Adipose tissue (tissue), 3 donors: ENCODE measurements around the gene NUDT3. TPM values are rescaled to one million over a fixed set of nuclear protein-coding genes. Genes with fewer than 3 reads are reported as not detected.

Experiments used
- H3K27ac ChIP-seq: one replicate; pipeline ENCODE4 v1.5.1; 2013; ENCODE audit warnings: low read depth, low read length
- WGBS, 3 donors: extraction: QIAGEN DNeasy Blood & Tissue Kit; methylation state at CpG; one replicate each; pipeline ENCODE4 v1.1.7; 2013; 5-methylcytosine and 5-hydroxymethylcytosine counted together
- polyA plus RNA-seq, 3 donors: library from polyadenylated mRNA; stranded (reverse); fragments of 200-250 nt; gene quantifications; one replicate each; pipeline ENCODE4 v1.2.3, GENCODE V29; 2013
- donor health status: healthy with polysubstance abuse.
- donor health status: Bipolar disorder and iron deficiency.
- donor health status: healthy.

Gene NUDT3
- polyA plus RNA-seq, 3 donors = 5.8 to 20.7 (median 9.0) TPM

DNA sequence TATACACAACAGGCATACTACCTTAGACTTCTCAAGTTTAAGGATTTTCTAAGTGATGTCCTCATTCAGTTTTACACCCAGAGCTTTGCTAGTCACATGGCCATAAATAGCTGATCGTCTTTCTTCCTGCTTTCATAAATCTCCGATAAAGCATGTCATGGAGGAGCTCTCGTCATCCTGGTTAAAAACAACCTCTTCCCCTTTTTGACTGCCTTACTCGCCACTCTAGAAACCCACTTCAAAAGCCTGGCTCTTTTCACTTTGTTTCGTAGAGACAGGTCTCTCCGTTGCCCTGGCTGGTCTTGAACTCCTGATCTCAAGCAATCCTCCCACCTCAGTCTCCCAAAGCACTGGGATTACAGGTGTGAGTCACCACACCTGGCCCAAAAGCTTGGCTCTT lies 76.7 kb downstream of the NUDT3 start:
- 49 to 88% (median 55%) methylated on average over 6 of the region's 6 CpGs for WGBS, 3 donors

DNA sequence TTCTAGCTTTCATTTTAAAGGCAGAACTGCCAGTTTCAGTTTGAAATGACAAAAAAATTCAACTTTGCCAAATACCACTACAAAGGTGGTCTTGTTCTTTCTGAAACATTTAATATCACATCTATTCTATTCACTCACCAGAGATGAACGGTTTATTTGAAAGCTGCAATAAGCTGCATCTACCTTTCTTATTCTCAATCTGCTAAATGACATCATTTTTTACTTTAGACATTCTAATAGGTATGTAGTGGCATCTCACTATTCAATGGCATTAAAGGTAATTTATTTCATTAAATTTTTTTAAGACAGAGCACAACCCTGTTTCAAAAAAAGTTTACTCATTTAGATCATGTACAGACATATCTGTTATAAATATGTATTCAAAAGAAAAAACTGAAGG lies 77.2 kb downstream of the NUDT3 start:
- 92 to 97% (median 93%) methylated on average over 1 of the region's 1 CpG for WGBS, 3 donors

More for the DNA sequence above, 76.7 kb downstream of the NUDT3 start:
- no peak overlapping the region for H3K27ac ChIP-seq

DNA sequence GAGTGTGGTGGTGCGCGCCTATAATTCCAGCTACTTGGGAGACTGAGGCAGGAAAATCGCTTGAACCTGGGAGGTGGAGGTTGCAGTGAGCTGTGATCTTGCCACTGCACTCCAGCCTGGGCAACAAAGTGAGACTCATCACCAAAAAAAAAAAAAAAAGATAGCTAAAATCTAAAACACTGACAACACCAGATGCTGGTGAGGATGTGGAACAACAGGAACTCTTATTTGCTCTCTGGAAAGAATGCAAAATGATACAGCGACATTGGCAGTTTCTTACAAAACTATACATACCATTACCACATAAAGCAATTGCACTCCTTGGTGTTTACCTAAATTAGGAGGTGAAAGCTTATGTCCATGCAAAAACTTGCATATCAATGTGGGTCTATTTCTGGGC lies 80.2 kb downstream of the NUDT3 start:
- 90 to 95% (median 94%) methylated on average over 4 of the region's 4 CpGs for WGBS, 3 donors
- H3K27ac ChIP-seq = no peak overlapping the region

More for the DNA sequence above, 77.2 kb downstream of the NUDT3 start:
- no peak overlapping the region for H3K27ac ChIP-seq

DNA sequence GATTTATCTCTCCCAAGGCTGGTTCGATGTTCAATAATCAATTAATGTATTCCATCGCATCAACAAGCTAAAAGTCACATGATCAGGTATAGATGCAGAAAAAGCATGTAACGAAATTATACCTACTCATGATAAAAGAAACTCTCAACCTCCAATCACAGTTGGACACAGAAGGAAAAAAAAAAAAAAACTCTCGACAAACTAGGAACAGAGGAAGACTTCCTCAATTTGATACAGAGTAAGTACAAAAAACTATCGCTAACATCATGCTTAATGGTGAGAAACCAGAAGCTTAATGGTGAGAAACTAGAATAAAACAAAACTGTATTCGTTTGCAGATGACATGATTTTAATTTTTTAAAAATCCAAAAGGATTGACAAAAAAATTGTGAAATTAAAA lies 81.7 kb downstream of the NUDT3 start:
- WGBS, 3 donors = 82 to 96% (median 84%) methylated on average over 6 of the region's 6 CpGs
- H3K27ac ChIP-seq = no peak overlapping the region

DNA sequence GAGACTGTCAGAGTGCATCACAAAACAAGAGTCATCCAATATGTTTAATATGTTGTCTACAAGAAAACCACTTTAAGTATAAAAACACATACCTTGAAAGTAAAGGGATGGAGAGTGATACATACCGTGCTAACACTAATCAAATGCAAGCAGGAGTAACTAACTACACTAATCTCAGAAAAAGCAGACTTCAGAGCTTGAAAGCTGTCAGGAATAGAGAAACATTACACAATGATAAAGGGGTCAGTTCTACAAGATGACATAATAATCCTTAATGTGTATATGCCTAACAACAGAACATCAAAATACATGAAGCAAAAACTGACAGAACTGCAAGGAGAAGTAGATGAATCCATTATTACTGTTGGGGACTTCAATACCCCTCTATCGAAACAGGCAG lies 84.0 kb downstream of the NUDT3 start:
- no peak overlapping the region for H3K27ac ChIP-seq
- 81 to 96% (median 95%) methylated on average over 2 of the region's 2 CpGs for WGBS, 3 donors

DNA sequence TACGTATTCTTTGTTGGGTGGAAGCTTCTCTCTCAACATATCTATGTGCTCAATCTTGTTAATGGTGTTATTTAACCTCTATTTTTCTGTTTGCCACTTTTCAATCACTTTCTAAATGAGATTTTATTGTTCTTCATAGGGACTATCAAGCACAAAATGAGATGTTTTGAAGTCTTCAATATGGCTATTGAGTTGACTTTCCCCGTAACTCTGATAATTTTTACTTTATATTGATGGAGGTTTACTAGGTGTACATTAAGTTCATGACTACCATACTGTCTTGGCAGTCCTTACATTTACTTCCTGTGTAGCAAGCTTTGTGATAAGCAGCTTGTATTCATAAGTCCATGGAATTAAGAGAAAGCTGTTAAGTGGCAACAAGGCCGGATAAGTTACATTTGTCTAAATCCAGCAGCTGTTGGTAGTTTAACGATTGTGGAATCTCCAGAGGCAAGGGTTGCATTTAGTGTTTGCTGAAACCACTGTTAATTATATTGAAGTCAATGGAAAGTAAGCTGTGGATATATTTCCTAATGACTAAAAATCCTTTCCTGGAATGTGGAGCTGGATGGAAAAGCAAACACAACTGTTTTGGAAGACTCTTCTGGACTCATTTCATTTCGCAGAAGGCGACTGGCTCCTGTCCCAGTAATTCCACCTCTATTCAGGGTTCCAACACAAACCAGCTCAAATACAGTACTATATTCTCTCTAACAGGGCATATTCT lies 86.3 kb downstream of the NUDT3 start:
- WGBS, 3 donors = 32 to 64% (median 55%) methylated on average over 6 of the region's 6 CpGs

DNA sequence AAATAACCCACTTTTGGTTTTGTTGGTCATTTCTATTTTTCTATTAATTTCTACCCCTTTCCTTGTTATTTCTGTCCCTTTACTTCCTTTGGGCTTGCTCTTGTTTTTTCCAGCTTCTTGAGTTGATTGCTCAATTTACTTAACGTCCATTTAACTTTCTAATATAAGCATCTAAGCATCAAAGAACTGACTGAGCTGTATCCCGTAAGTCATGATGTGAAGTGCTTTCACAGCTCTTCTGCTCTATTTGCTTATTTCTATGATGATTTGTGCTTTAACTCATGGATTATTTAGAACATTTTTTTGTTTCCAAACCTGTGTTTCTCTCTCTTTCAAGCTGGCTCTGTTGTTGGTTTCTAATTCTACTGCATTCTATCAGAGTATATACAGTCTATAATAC lies 87.0 kb downstream of the NUDT3 start:
- WGBS, 3 donors = 47 to 90% (median 58%) methylated on average over 2 of the region's 2 CpGs
- H3K27ac ChIP-seq = no peak overlapping the region

More for the DNA sequence above, 86.3 kb downstream of the NUDT3 start:
- no peak overlapping the region for H3K27ac ChIP-seq

DNA sequence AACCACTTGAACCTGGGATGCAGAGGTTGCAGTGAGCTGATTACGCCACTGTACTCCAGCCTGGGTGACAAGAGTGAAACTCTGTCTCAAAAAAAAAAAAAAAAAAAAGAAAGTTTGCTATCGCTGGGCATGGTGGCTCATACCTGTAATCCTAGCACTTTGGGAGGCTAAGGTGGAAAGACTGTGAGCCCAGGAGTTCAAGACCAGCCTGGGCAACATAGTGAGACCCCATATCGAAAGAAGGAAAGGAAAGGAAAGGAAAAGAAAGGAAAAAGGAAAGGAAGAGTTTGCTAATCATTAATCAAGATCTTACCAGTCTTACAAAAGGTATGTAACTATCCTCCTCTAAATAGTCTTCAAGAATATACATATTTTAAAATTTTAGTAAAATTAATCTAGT lies 88.3 kb downstream of the NUDT3 start:
- no peak overlapping the region for H3K27ac ChIP-seq
- WGBS, 3 donors = 92 to 100% (median 95%) methylated on average over 3 of the region's 3 CpGs

DNA sequence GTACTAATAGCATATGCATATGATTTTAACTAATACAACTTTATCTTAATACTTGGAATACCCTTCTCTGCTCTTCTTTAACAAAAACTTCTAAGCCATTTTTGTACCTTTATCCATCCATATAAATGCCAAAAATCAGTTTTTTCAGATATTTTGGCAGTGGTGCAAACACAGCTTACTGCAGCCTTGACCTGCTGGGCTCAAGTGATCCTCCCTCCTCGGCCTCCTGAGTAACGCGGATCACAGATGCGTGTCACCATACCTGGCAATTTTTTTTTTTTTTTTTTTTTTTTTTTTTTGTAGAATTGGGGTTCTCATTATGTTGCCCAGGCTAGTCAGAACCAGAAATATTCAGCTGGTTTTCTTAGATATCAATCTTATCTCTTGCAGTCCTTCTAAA lies 89.5 kb downstream of the NUDT3 start:
- H3K27ac ChIP-seq = no peak overlapping the region
- 98 to 100% (median 99%) methylated on average over 4 of the region's 4 CpGs for WGBS, 3 donors

DNA sequence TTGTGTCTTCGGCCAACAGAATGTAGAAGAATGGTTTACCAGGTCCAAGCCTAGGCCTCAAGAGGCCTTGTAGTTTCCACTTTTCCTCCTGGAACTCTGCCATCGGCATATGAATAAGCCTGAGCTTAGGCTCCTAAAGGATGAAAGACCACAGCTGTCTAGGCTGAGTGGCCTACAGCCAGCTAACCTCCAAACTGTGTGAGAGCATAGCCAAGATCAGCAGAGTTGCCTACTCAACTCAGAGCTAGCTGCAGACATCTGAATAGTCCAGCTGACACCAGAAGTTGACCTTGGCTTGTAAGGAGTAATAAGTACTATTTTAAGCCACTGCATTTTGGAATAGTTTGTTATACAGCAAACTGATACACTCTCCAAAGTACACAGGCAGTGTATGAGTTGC lies 91.1 kb downstream of the NUDT3 start:
- H3K27ac ChIP-seq = no peak overlapping the region
- 40 to 65% (median 59%) methylated on average over 2 of the region's 2 CpGs for WGBS, 3 donors

DNA sequence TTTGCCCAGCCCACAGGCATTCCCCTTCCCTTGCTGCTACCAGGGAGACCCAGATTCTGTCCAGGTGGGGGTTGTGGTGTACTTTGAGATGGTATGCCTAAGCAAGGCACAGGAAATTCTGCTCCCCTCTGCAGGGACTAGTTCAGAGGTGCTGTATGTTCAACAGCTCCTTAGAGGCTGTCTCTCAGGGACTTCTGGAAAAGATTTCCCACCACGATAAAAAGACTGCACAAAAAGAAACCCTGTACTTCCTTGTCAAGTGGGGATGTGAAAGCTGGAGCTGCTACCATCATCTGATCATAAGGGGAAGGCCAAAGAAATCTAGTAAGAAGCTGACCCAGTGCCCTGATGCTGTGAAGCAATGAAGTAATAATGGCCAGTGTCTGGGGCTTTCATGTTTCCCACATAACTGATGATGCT lies 92.1 kb downstream of the NUDT3 start:
- 43 to 61% (median 56%) methylated on average over 1 of the region's 1 CpG for WGBS, 3 donors
- no peak overlapping the region for H3K27ac ChIP-seq

DNA sequence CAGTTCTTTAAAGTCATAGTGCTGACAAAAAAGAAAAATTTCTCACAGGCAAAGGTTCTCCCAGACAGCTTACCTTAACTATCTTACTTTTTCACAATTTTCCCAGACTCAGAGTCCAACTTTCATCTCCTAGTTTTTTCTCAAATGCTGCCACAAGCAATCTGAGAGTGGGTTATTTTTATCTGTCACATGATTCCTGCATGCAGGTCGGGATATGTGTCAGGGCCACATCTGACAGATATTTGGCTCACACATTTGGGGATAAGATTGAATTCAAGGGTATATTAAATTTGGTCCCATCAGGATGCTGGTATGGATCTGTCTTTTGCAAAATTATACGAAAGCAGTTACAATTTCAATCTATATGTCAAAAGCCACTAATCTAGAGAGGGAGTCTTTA lies 93.5 kb downstream of the NUDT3 start:
- no peak overlapping the region for H3K27ac ChIP-seq
- WGBS, 3 donors = 48 to 76% (median 70%) methylated on average over 2 of the region's 2 CpGs

DNA sequence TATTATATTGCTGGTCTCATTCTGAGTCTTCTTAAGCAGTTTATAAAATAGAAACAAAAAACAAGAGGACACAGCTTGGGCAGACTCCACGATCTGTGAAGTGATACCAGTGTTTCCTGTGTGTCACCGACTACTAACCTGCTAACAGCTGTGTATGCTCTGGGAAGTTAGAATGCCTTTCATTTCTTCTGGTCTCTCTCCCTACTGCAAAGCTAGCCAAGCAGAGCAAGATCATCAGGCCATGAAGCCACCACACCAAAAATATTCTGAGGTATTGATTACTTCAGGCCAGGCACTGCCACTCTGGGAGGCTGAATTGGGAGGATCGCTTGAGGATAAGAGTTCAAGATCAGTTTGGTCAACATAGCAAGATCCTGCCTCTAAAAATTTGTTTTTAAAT lies 96.7 kb downstream of the NUDT3 start:
- WGBS, 3 donors = 62 to 82% (median 64%) methylated on average over 3 of the region's 3 CpGs
- H3K27ac ChIP-seq = no peak overlapping the region

DNA sequence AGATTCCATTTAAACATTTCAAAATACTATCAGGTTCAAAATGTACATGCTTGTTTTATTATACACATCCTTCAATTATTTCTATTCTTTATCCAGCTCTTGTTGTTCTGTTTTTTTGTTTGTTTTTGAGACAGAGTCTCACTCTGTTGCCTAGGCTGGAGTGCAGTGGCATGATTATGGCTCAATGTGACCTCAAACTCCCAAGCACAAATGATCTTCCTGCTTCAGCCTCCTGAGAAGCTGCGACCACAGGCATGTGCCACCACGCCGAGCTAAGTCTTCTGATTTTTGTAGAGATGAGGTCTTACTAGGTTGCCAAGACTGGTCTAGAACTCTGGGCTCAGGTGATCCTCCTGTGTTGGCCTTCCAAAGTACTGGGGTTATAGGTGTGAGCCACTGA lies 99.5 kb downstream of the NUDT3 start:
- H3K27ac ChIP-seq = no peak overlapping the region
- 95 to 100% (median 97%) methylated on average over 3 of the region's 3 CpGs for WGBS, 3 donors

DNA sequence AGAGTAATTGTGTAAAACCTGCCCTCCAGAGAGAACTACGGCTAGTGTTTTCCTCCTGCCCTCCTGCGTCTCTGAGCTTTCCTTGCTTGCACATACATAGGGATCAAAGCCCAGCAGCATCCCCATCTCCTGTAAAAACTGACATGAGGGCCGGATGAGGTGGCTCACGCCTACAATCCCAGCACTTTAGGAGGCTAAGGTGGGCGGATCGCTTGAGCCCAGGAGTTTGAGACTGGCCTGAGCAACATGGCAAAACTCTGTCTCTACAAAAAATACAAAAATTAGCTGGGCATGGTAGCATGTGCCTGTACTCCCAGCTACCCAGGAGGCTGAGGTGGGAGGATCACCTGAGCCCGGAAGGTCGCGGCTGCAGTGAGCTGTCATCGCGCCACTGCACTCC lies 103.3 kb downstream of the NUDT3 start:
- WGBS, 3 donors = 90 to 95% (median 95%) methylated on average over 11 of the region's 11 CpGs
- no peak overlapping the region for H3K27ac ChIP-seq

DNA sequence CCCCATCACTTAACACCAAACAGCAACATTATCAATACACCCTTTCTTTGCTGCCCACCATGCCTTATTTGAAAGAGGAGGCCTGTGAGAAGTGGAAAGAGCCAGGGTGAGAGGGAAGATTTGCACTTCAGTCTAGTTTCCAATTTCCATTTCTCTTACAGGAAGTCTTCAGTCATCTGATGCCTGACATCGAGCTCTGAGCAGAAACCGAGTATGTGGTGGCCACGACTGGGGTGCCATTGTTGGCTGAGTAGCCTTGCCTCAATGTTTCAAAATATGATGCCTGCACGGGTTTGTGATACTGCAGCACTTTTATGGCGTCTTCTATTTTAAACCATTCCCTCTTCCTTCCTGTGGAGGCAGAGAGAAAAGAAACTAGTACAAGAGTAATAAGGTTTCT lies 103.9 kb downstream of the NUDT3 start:
- no peak overlapping the region for H3K27ac ChIP-seq
- 23 to 71% (median 30%) methylated on average over 5 of the region's 5 CpGs for WGBS, 3 donors

DNA sequence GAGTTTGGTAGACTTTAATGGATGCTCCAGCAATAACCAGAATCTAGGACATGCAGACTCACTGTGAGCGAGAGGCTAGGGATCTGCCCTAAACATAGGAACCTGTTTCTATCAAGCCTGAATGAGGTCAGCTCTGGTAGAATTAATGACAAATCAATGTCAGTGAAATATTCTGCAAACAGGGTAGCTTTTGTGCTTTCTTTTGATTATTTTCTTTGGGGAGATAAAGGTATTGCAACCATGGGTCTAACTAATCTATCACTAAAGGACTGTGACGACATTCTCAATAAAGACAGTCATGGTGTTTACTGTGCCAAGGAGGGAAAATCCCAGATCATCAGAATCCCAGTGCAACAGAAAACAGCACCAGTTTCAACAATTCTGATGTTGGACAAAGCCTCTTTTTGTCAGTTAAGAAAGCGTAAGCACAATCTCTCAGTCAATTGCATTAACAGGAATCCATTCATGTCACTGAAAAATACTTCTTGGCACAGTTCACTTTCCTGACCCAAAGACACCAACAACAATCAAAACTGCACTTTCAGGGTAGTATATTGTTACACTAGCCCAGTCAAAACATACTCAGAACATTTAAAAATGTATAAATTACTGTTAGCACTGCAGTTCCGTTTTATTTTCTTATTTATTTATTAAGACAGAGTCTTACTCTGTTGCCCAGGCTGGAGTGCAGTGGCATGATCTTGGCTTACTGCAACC lies 106.9 kb downstream of the NUDT3 start:
- no peak overlapping the region for H3K27ac ChIP-seq
- WGBS, 3 donors = 65 to 74% (median 68%) methylated on average over 4 of the region's 4 CpGs

DNA sequence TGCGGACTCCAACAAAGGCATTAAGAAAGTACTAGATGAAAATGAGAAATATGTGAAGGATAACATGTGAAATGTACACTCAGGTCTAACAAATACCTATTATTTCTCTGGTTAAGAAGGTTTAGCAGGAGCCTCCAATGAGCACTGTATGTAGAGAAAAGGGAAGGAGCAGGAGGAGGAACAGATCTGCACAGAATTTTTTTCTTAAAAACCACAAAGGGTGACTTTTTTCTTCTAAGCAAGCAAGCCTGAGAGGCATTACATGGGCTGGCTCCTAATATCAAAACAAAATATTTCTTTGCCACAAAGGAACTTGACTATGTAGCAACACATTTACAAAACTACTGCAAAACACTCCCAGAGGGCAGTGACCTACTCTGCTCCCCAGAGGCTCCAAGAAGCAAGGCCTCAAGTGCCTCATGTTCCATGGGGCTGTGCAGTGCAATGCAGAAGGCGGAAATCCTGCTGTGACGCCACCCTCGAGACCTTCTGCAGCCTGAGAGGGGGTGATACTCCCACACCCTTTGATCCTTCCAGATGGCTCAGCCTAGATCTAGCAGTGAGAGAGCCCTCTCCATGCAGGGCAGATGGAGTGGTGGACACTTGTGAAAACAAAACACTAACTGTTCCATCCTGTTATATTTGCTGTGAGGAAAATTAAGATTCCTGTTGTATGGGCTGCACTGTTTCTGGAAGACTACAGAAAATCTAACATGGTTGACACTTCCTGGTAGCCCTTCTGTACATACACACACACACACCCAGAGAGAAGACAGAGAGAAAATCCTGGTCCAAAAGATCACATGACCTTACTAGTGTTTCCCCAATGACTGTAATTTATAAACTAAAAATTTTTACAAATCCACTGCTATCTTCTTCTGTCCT lies 107.7 kb downstream of the NUDT3 start:
- WGBS, 3 donors = 39 to 75% (median 40%) methylated on average over 4 of the region's 4 CpGs
- no peak overlapping the region for H3K27ac ChIP-seq
